Mammary epithelial cell (primary cell): ENCODE results near the gene PHF10.

Experiments used
- CTCF ChIP-seq, 2 donors: IDR thresholded peaks in 1 of 2; conservative IDR thresholded peaks in 1 of 2; 2 replicates each; pipeline ENCODE4 v1.5.1; 2011 to 2012; ENCODE audit warnings: inconsistent platforms in 2 of 2, low read length in 2 of 2, mild to moderate bottlenecking in 2 of 2, control low read depth in 1 of 2, low read depth in 1 of 2; ENCODE audit not compliant: insufficient read depth in 1 of 2; ENCODE audit errors: extremely low read depth in 1 of 2
- EZH2 ChIP-seq: IDR thresholded peaks from 2 replicates; pipeline ENCODE4 v1.6.1; 2012; ENCODE audit warnings: low read length, inconsistent platforms, borderline replicate concordance

- TF ChIP-seq CTCF (conservative IDR thresholded peaks at IDR 0.05 in 1 of 2, IDR thresholded peaks at IDR 0.05 in 1 of 2; ENCODE audit: extremely low read depth in 1 of 2, insufficient read depth in 1 of 2, low read depth in 1 of 2, low read length in 2 of 2): no peak
- no peak for TF ChIP-seq EZH2
These were observed 56.6 kb downstream of the PHF10 start for GRCh38 chr6:169667716-169668115.
